Measurements from ENCODE around the gene NARS2.

The NARS2 gene

DNA sequence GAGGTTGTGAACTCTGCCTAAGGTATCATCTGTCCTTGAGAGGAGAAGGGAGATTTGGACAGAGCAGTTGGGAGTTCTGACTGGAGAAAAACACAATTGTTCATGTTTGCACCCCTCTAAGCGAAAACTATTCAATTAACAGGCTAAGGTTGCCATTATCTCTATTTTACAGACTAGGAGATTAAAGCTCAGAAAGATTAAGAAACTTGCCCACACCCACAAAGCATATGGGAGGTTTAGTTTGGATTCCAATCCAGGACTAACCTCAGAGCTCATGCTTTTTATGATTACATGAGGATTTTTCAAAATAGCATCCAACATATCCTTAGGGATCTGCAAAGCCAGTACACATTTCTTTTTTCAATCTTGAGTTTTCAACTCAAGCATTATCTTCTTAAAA lies 179.1 kb downstream of the NARS2 start:
- no peak overlapping the region for H3K4me3 ChIP-seq (ENCODE audit: low read depth, low read length, poor library complexity, severe bottlenecking)
- no peak overlapping the region for H3K27ac ChIP-seq (ENCODE audit: low read depth, low read length, poor library complexity, severe bottlenecking)
- H3K79me2 ChIP-seq (ENCODE audit: insufficient read depth, low read length): no peaks in the 10 kb centered on the region
- H3K9me3 ChIP-seq (ENCODE audit: low read length): no peaks in the 10 kb centered on the region
- no peaks in the 10 kb centered on the region for H3F3A ChIP-seq (ENCODE audit: insufficient read depth, low read length)
- no peaks in the 10 kb centered on the region for H3K9me2 ChIP-seq (ENCODE audit: low read depth, low read length)
- H3K4me2 ChIP-seq (ENCODE audit: low read length): no peak overlapping the region
- no peaks in the 10 kb centered on the region for H4K20me1 ChIP-seq (ENCODE audit: insufficient read depth, low read length)
- H3K9ac ChIP-seq (ENCODE audit: low read length): no peak overlapping the region
- no peaks in the 10 kb centered on the region for H3K4me1 ChIP-seq (ENCODE audit: insufficient read depth, low read length, severe bottlenecking)
- TF ChIP-seq, protein P1, sequence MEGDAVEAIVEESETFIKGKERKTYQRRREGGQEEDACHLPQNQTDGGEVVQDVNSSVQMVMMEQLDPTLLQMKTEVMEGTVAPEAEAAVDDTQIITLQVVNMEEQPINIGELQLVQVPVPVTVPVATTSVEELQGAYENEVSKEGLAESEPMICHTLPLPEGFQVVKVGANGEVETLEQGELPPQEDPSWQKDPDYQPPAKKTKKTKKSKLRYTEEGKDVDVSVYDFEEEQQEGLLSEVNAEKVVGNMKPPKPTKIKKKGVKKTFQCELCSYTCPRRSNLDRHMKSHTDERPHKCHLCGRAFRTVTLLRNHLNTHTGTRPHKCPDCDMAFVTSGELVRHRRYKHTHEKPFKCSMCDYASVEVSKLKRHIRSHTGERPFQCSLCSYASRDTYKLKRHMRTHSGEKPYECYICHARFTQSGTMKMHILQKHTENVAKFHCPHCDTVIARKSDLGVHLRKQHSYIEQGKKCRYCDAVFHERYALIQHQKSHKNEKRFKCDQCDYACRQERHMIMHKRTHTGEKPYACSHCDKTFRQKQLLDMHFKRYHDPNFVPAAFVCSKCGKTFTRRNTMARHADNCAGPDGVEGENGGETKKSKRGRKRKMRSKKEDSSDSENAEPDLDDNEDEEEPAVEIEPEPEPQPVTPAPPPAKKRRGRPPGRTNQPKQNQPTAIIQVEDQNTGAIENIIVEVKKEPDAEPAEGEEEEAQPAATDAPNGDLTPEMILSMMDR (IDR thresholded peaks at IDR 0.05; ENCODE audit: low read length): no peak
- TF ChIP-seq EZH2 (IDR thresholded peaks at IDR 0.05; ENCODE audit: borderline replicate concordance, low read length): no peak
- no peaks in the 10 kb centered on the region for H3K36me3 ChIP-seq (ENCODE audit: insufficient read depth, low read length)
- peaks cover 5% of the 10 kb centered on the region; the same call in 1 of the 2 replicates for H3K27me3 ChIP-seq (ENCODE audit: insufficient read depth, low read length)
- no peak overlapping the region for H2AFZ ChIP-seq (ENCODE audit: low read length)

DNA sequence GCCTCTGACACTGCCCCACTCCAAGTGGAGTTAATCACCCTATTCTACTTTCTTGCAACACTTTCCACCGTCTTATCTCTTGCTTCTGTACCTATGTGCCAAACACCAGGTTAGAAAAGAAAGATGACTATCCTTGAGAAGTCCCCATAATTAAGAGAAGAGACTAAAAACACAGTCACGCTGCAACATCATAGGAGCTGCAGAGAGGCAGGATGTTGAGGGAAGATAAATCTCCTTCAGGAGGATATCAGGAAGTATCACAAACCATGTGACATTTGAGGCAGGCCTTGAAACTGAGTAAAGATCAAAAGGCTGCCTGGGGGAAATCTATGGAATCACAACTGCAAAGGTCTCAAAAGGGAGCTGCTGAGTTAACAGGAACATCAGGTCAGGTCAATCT lies 181.8 kb downstream of the NARS2 start:
- no peak overlapping the region for H3K9ac ChIP-seq (ENCODE audit: low read length)

DNA sequence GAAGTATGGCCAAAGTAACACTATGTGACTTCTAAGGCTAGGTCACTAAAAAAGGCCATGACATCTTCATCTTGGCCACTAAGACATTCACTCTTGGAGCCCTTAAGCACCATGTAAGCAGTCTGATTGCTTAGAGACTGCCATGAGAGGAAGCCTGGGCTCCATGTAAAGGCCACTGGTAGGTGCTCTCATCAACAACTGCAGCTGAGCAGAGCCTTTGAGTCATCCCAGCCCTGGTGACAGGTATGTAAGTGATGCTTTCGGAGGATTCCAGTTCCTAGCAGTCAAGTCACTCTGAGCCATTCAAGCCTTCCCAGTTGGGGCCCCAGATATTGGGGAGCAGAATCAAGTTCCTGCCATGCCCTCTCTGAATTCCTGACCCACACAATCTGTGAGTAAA lies 183.2 kb downstream of the NARS2 start:
- Histone ChIP-seq H3K27me3 (ENCODE audit: insufficient read depth, low read length) (peaks cover 5% of the 10 kb centered on the region; the same call in 1 of the 2 replicates), H3K9ac (ENCODE audit: low read length) (no peak overlapping the region), H3K4me2 (ENCODE audit: low read length) (no peak overlapping the region), H3K9me3 (ENCODE audit: low read length) (no peaks in the 10 kb centered on the region), H3K4me1 (ENCODE audit: insufficient read depth, low read length, severe bottlenecking) (no peaks in the 10 kb centered on the region), H2AFZ (ENCODE audit: low read length) (no peak overlapping the region), H3K4me3 (ENCODE audit: low read depth, low read length, poor library complexity, severe bottlenecking) (no peak overlapping the region), H3K27ac (ENCODE audit: low read depth, low read length, poor library complexity, severe bottlenecking) (no peak overlapping the region), H3K79me2 (ENCODE audit: insufficient read depth, low read length) (no peaks in the 10 kb centered on the region), H4K20me1 (ENCODE audit: insufficient read depth, low read length) (no peaks in the 10 kb centered on the region), H3K36me3 (ENCODE audit: insufficient read depth, low read length) (no peaks in the 10 kb centered on the region), H3F3A (ENCODE audit: insufficient read depth, low read length) (no peaks in the 10 kb centered on the region), H3K9me2 (ENCODE audit: low read depth, low read length) (no peaks in the 10 kb centered on the region)
- no peak for TF ChIP-seq EZH2 (IDR thresholded peaks at IDR 0.05; ENCODE audit: borderline replicate concordance, low read length)
- TF ChIP-seq, protein P1 (IDR thresholded peaks at IDR 0.05; ENCODE audit: low read length): no peak

More for the DNA sequence above, 181.8 kb downstream of the NARS2 start:
- Histone ChIP-seq H4K20me1 (ENCODE audit: insufficient read depth, low read length) (no peaks in the 10 kb centered on the region), H3F3A (ENCODE audit: insufficient read depth, low read length) (no peaks in the 10 kb centered on the region), H3K9me3 (ENCODE audit: low read length) (no peaks in the 10 kb centered on the region), H3K4me1 (ENCODE audit: insufficient read depth, low read length, severe bottlenecking) (no peaks in the 10 kb centered on the region), H3K27ac (ENCODE audit: low read depth, low read length, poor library complexity, severe bottlenecking) (no peak overlapping the region), H3K36me3 (ENCODE audit: insufficient read depth, low read length) (no peaks in the 10 kb centered on the region), H3K4me3 (ENCODE audit: low read depth, low read length, poor library complexity, severe bottlenecking) (no peak overlapping the region), H3K4me2 (ENCODE audit: low read length) (no peak overlapping the region), H3K9me2 (ENCODE audit: low read depth, low read length) (no peaks in the 10 kb centered on the region), H2AFZ (ENCODE audit: low read length) (no peak overlapping the region), H3K79me2 (ENCODE audit: insufficient read depth, low read length) (no peaks in the 10 kb centered on the region), H3K27me3 (ENCODE audit: insufficient read depth, low read length) (peaks cover 5% of the 10 kb centered on the region; the same call in 1 of the 2 replicates)
- TF ChIP-seq, protein P1 (IDR thresholded peaks at IDR 0.05; ENCODE audit: low read length): no peak
